ENCODE results near the gene SLC7A14.

DNA sequence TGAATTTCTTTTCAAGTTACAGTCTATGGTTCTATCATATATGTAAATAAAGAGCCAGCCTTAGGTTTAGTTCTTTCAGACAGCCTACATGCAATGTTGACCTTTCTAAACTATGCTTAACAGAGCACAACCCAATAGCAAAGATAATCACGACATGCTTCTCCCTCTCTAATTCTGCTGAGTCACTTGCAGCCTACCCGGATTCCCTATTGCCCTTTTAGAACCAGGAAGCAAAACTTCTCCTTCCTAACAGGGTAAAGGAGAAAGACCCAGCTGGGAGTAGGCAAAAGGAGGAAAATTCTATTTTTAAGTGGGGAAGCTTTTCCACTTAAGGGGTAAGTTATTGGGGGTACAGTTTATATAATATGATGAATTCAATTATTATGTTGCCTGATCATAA, 79.3 kb downstream of the SLC7A14 start:
- TF ChIP-seq ZFP3 (CRISPR knock-in tag; IDR thresholded peaks at IDR 0.05): no peak
- no peak for TF ChIP-seq PATZ1 (CRISPR knock-in tag; IDR thresholded peaks at IDR 0.05; ENCODE audit: borderline replicate concordance)
- TF ChIP-seq ZC3H10 (CRISPR knock-in tag; IDR thresholded peaks at IDR 0.05): no peak
- no peak for TF ChIP-seq ZNF70 (CRISPR knock-in tag; IDR thresholded peaks at IDR 0.05)
- TF ChIP-seq ISL1 (CRISPR knock-in tag; IDR thresholded peaks at IDR 0.05): no peak
- no peak for TF ChIP-seq PPARA (CRISPR knock-in tag; IDR thresholded peaks at IDR 0.05; ENCODE audit: borderline replicate concordance)
- no peak for TF ChIP-seq RARB (CRISPR knock-in tag; IDR thresholded peaks at IDR 0.05)
- TF ChIP-seq, protein P1, sequence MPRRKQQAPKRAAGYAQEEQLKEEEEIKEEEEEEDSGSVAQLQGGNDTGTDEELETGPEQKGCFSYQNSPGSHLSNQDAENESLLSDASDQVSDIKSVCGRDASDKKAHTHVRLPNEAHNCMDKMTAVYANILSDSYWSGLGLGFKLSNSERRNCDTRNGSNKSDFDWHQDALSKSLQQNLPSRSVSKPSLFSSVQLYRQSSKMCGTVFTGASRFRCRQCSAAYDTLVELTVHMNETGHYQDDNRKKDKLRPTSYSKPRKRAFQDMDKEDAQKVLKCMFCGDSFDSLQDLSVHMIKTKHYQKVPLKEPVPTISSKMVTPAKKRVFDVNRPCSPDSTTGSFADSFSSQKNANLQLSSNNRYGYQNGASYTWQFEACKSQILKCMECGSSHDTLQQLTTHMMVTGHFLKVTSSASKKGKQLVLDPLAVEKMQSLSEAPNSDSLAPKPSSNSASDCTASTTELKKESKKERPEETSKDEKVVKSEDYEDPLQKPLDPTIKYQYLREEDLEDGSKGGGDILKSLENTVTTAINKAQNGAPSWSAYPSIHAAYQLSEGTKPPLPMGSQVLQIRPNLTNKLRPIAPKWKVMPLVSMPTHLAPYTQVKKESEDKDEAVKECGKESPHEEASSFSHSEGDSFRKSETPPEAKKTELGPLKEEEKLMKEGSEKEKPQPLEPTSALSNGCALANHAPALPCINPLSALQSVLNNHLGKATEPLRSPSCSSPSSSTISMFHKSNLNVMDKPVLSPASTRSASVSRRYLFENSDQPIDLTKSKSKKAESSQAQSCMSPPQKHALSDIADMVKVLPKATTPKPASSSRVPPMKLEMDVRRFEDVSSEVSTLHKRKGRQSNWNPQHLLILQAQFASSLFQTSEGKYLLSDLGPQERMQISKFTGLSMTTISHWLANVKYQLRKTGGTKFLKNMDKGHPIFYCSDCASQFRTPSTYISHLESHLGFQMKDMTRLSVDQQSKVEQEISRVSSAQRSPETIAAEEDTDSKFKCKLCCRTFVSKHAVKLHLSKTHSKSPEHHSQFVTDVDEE (CRISPR knock-in tag; IDR thresholded peaks at IDR 0.05): no peak
- TF ChIP-seq CREB5 (CRISPR knock-in tag; IDR thresholded peaks at IDR 0.05; ENCODE audit: low read depth): no peak

Measured in SK-N-SH treated with all-trans-retinoic acid at 6 μM for 48 hours (cell line).